PC-9 (cell line): Measurements from ENCODE around the gene SNX8. TPM values are rescaled to one million over a fixed set of nuclear protein-coding genes. Genes with fewer than 3 reads are reported as not detected.

ENCODE experiments used
- BruUV-seq: library from RNA; stranded (reverse); fragments of 400-500 nt; replicated peaks from 2 replicates; lab custom pipeline; 2021; lab: Mats Ljungman, UMichigan
- CTCF ChIA-PET: fragments of 300-600 bp; sonication (Branson Sonifier 250); formaldehyde crosslinking; loops from one replicate; lab custom pipeline; 2022; ENCODE audit warnings: antibody characterized with exemption; lab: Charles Lee
- POLR2A ChIA-PET: fragments of 300-600 bp; sonication (Branson Sonifier 250); formaldehyde crosslinking; loops from one replicate; lab custom pipeline; 2022; ENCODE audit warnings: antibody characterized with exemption; ENCODE audit not compliant: unreplicated experiment; lab: Charles Lee
- DNase-seq, 2 experiments: peaks; one replicate each; pipeline versions ENCODE4 v3.0.0 to v3.0.0-alpha.2; 2015 to 2022; ENCODE audit warnings: mixed read lengths in 1 of 2
- H2AFZ ChIP-seq: fragments of 200-600 bp; sonication (generic); 2 replicates; pipeline ENCODE4 v1.8.1; 2017; ENCODE audit warnings: antibody characterized with exemption
- H3F3A ChIP-seq: fragments of 200-600 bp; sonication (generic); 2 replicates; pipeline ENCODE4 v1.8.1; 2017; ENCODE audit warnings: antibody characterized with exemption, mild to moderate bottlenecking, low read depth; ENCODE audit not compliant: insufficient read depth
- H3K27ac ChIP-seq: fragments of 200-600 bp; sonication (generic); 2 replicates; pipeline ENCODE4 v1.6.1; 2016; ENCODE audit warnings: mixed run types
- H3K27me3 ChIP-seq: fragments of 200-600 bp; sonication (generic); 2 replicates; pipeline ENCODE4 v1.6.1; 2016; ENCODE audit warnings: low read depth, mixed run types; ENCODE audit not compliant: insufficient read depth
- H3K36me3 ChIP-seq: fragments of 200-600 bp; sonication (generic); 2 replicates; pipeline ENCODE4 v1.6.1; 2016; ENCODE audit warnings: low read depth, mixed run types
- H3K4me1 ChIP-seq: fragments of 200-600 bp; sonication (generic); replicated peaks from 2 replicates; pipeline ENCODE4 v1.6.1; 2016; ENCODE audit warnings: mixed run types; ENCODE audit not compliant: insufficient read depth
- H3K4me2 ChIP-seq: fragments of 200-600 bp; sonication (generic); 2 replicates; pipeline ENCODE4 v1.6.1; 2017; ENCODE audit warnings: mixed run types
- H3K4me3 ChIP-seq: fragments of 200-600 bp; sonication (generic); 2 replicates; pipeline ENCODE4 v1.6.1; 2016; ENCODE audit warnings: mixed run types
- H3K79me2 ChIP-seq: fragments of 200-600 bp; sonication (generic); 2 replicates; pipeline ENCODE4 v1.6.1; 2017; ENCODE audit warnings: low read depth, mixed run types
- H3K9me2 ChIP-seq: fragments of 200-600 bp; sonication (generic); 2 replicates; pipeline ENCODE4 v1.8.1; 2017; ENCODE audit warnings: mild to moderate bottlenecking; ENCODE audit not compliant: insufficient read depth
- H3K9me3 ChIP-seq: fragments of 200-600 bp; sonication (generic); 2 replicates; pipeline ENCODE4 v1.8.1; 2016; ENCODE audit warnings: low read depth; ENCODE audit not compliant: insufficient read depth
- H4K20me1 ChIP-seq: fragments of 200-600 bp; sonication (generic); 2 replicates; pipeline ENCODE4 v1.8.1; 2017; ENCODE audit not compliant: insufficient read depth
- EZH2 ChIP-seq: fragments of 200-600 bp; sonication (generic); IDR thresholded peaks from 2 replicates; pipeline ENCODE4 v1.8.0; 2017; ENCODE audit warnings: antibody characterized with exemption, low read depth
- intact Hi-C: fragments of 100-400 bp; cut with micrococcal nuclease; formaldehyde crosslinking; loops from one replicate; pipeline ENCODE4 v1.10.0; 2022; ENCODE audit not compliant: unreplicated experiment
- total RNA-seq: library from RNA; stranded (reverse); gene quantifications from 2 replicates; pipeline ENCODE4 v1.2.3, GENCODE V29; 2021
- TF ChIP-seq, protein P1 (sequence below): fragments of 200-600 bp; sonication (generic); conservative IDR thresholded peaks from 2 replicates; pipeline ENCODE4 v1.6.1; 2017; ENCODE audit warnings: mixed run types, antibody characterized with exemption, mild to moderate bottlenecking, moderate library complexity

SNX8 gene
- total RNA-seq, 1 experiment from 2014 or later = 102 TPM

DNA sequence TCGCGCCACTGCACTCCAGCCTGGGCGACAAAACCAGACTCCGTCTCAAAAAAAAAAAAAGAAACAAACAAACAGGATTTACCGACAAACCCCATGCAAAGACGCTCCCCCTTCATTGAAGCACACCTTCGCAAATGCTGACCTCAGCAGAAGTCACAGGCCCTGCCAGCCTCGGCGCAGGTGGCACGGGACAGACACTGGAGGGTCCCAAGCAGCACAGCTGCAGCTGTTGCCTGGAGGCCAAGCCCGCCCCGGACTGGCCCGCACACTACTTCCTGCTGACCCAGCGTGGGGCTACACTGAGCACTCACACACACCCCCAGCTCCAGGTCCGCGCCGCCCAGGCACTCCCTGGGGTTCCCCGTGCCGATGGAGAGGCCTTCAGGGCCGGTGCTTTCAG, 31.2 kb downstream of the SNX8 start:
- Histone ChIP-seq H3K9me3 (no peaks in the 10 kb centered on the region), H3K79me2 (no peaks in the 10 kb centered on the region), H3K27me3 (no peaks in the 10 kb centered on the region), H3K4me3 (no peak overlapping the region), H3K4me2 (no peak overlapping the region), H2AFZ (no peak overlapping the region), H3K4me1 (no peaks in the 10 kb centered on the region), H4K20me1 (0 out of 2 replicates have a peak, but pooled peaks cover under 1% of the 10 kb centered on the region), H3K36me3 (no peaks in the 10 kb centered on the region), H3K27ac (no peak overlapping the region), H3K9me2 (no peaks in the 10 kb centered on the region), H3F3A (no peaks in the 10 kb centered on the region; the same call in 1 of the 2 replicates)
- DNase-seq = no peak
- POLR2A ChIA-PET = no interaction called here
- no TSS peak for BruUV-seq
- TF ChIP-seq EZH2 = no peak
- TF ChIP-seq, protein P1, sequence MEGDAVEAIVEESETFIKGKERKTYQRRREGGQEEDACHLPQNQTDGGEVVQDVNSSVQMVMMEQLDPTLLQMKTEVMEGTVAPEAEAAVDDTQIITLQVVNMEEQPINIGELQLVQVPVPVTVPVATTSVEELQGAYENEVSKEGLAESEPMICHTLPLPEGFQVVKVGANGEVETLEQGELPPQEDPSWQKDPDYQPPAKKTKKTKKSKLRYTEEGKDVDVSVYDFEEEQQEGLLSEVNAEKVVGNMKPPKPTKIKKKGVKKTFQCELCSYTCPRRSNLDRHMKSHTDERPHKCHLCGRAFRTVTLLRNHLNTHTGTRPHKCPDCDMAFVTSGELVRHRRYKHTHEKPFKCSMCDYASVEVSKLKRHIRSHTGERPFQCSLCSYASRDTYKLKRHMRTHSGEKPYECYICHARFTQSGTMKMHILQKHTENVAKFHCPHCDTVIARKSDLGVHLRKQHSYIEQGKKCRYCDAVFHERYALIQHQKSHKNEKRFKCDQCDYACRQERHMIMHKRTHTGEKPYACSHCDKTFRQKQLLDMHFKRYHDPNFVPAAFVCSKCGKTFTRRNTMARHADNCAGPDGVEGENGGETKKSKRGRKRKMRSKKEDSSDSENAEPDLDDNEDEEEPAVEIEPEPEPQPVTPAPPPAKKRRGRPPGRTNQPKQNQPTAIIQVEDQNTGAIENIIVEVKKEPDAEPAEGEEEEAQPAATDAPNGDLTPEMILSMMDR = no peak
- CTCF ChIA-PET = no interaction called here
- intact Hi-C loops = no loop called here

DNA sequence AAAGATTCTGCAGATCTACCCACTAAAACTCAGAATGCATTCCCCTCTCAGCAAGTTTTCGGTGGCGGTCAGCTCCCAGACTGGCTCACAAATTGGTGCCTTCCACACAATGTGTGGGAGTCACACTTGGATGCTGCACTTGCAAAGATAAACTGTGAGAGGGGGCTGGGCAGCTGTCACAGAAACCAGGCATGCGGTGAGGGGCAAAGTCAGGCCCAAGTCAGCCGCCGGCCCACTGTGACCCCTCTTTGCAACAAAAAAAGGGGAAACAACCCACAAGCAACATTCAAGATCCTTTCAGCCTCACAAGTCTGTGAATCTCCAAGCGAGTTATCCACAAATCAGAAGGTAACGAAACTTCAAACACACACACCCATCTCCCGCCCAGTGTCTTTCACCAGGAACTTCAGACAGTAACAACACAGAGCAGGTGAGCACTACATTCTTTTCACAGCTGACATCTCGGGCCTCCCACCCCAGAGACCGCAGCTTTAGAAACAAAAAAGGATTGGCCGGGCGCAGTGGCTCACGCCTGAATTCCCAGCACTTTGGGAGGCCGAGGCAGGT, 32.0 kb downstream of the SNX8 start:
- Histone ChIP-seq H2AFZ (no peak overlapping the region), H4K20me1 (0 out of 2 replicates have a peak, but pooled peaks cover 3% of the 10 kb centered on the region), H3K27me3 (no peaks in the 10 kb centered on the region), H3K27ac (no peak overlapping the region), H3K79me2 (no peaks in the 10 kb centered on the region), H3K9me2 (no peaks in the 10 kb centered on the region), H3K4me1 (no peaks in the 10 kb centered on the region), H3K4me2 (no peak overlapping the region), H3F3A (no peaks in the 10 kb centered on the region; the same call in 1 of the 2 replicates), H3K36me3 (no peaks in the 10 kb centered on the region), H3K4me3 (no peak overlapping the region), H3K9me3 (no peaks in the 10 kb centered on the region)
- ChIA-PET POLR2A (no interaction called here), CTCF (no interaction called here)
- no peak for TF ChIP-seq EZH2
- TF ChIP-seq, protein P1 = no peak
- no TSS peak for BruUV-seq
- DNase-seq = no peak
- intact Hi-C loops = no loop called here

DNA sequence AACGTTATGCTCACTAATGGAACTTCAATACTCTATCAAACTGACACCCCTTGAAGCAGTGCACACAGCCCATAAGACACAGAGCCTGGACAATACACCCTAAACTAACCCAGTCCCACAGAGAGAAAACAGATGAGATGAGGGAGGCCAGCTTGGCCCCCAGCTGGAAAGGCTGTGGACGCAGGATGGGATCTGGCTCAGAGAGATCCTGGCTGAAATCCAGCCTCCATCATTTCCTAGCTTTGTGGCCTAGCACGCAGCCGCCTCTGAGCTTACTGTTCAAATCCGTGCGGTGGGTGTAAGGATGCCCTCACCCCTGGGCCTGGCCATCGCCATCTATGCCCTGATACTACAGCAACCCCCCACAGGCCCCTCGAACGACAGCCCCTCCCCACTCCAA, 32.7 kb downstream of the SNX8 start:
- Histone ChIP-seq H4K20me1 (0 out of 2 replicates have a peak, but pooled peaks cover 3% of the 10 kb centered on the region), H3K4me2 (no peak overlapping the region), H3K79me2 (no peaks in the 10 kb centered on the region), H3K27ac (no peak overlapping the region), H3K36me3 (no peaks in the 10 kb centered on the region), H3K9me3 (no peaks in the 10 kb centered on the region), H3K27me3 (no peaks in the 10 kb centered on the region), H3K4me1 (no peaks in the 10 kb centered on the region), H3K9me2 (no peaks in the 10 kb centered on the region), H3K4me3 (no peak overlapping the region), H3F3A (no peaks in the 10 kb centered on the region; the same call in 1 of the 2 replicates), H2AFZ (no peak overlapping the region)
- no TSS peak for BruUV-seq
- POLR2A ChIA-PET = no interaction called here
- intact Hi-C loops = no loop called here
- CTCF ChIA-PET = no interaction called here
- DNase-seq = no peak
- TF ChIP-seq, protein P1 = no peak
- no peak for TF ChIP-seq EZH2
